Activated CD4-positive, alpha-beta T cell treated with anti-CD3 and anti-CD28 coated beads, Interleukin-2, amount 10 ng/mL, durations not matched to agents 7 days and 5 days (primary cell): ENCODE measurements around the gene NFIA. TPM values are rescaled to one million over a fixed set of nuclear protein-coding genes. Genes with fewer than 3 reads are reported as not detected.
"Not testable (repeated sequence)": the region's sequence is repeated elsewhere in the genome, so short reads cannot be mapped to it uniquely, and the experiment has no call there.

Experiments
- CTCF ChIA-PET: fragments of 350-600 bp; sonication (Branson Sonifier 250); formaldehyde crosslinking; loops from one replicate; lab custom pipeline; 2021; ENCODE audit warnings: antibody characterized with exemption; lab: Charles Lee
- POLR2A ChIA-PET: fragments of 350-600 bp; sonication (Branson Sonifier 250); formaldehyde crosslinking; loops from one replicate; lab custom pipeline; 2021; ENCODE audit warnings: antibody characterized with exemption; lab: Charles Lee
- DNase-seq: peaks from one replicate; pipeline ENCODE4 v3.0.0-alpha.2; 2020
- H3K27ac Mint-ChIP-seq: one replicate; pipeline ENCODE4 v1.8.0; 2021; ENCODE audit warnings: mild to moderate bottlenecking, moderate library complexity, mixed read lengths
- H3K27me3 Mint-ChIP-seq: one replicate; pipeline ENCODE4 v1.8.0; 2021; ENCODE audit warnings: mixed read lengths
- H3K36me3 Mint-ChIP-seq: one replicate; pipeline ENCODE4 v1.8.0; 2021; ENCODE audit warnings: low read depth, mixed read lengths
- H3K4me1 Mint-ChIP-seq: one replicate; pipeline ENCODE4 v1.8.0; 2021; ENCODE audit warnings: mixed read lengths
- H3K4me3 Mint-ChIP-seq: one replicate; pipeline ENCODE4 v1.8.0; 2021; ENCODE audit warnings: mild to moderate bottlenecking, moderate library complexity, mixed read lengths
- H3K9me3 Mint-ChIP-seq: one replicate; pipeline ENCODE4 v1.8.0; 2021; ENCODE audit warnings: mixed read lengths
- total RNA-seq, 2 experiments: library from RNA; stranded (reverse); gene quantifications; one replicate each; pipeline ENCODE4 v1.2.3, GENCODE V29; 2021

NFIA gene
- total RNA-seq, 2 experiments from 2014 or later = 0.97 to 1.6 TPM

DNA sequence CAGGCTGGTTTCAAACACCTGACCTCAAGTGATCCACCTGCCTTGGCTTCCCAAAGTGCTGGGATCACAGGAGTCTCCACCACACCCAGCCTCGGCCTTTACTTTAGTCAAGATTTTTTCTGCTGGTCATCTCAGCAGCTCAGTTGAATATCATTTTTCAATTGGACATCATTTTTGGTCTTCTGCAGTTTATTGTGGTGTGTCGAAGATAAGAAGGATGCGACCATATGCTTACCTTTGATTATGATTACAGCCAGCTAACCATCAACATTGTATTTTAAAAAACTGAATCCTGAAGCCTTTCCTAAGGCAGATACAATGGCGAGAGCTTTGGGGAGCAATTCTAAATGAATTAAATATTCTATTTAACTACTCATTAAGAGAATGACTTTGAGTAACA is 12.3 kb upstream of the NFIA start:
- DNase-seq = no peak
- Mint-ChIP-seq H3K4me1 (no peaks in the 10 kb centered on the region), H3K36me3 (no peaks in the 10 kb centered on the region), H3K27me3 (peaks cover 14% of the 10 kb centered on the region), H3K27ac (no peak overlapping the region), H3K9me3 (no peaks in the 10 kb centered on the region), H3K4me3 (no peak overlapping the region)
- ChIA-PET CTCF (interaction anchor here (1.6 to 1.8 kb wide), 2 partner anchors 11 to 20 kb away, joined by 4 to 5 read pairs; no protein-coding TSS in a partner anchor), POLR2A (no interaction called here)

- H3K27me3 Mint-ChIP-seq = peaks cover 14% of the 10 kb centered on the region
- CTCF ChIA-PET = interaction anchor here (1.2 kb wide), 1 partner anchor 13 kb away, joined by 3 read pairs; no protein-coding TSS in a partner anchor
- H3K27ac Mint-ChIP-seq = no peak overlapping the region
- H3K36me3 Mint-ChIP-seq = no peaks in the 10 kb centered on the region
- H3K4me3 Mint-ChIP-seq = no peak overlapping the region
- peaks cover 4% of the 10 kb centered on the region for H3K4me1 Mint-ChIP-seq
- DNase-seq = no peak
- no peaks in the 10 kb centered on the region for H3K9me3 Mint-ChIP-seq
- POLR2A ChIA-PET = no interaction called here
Observed at GRCh38 chr1:61071205-61072130, 10.9 kb upstream of the NFIA start.

GRCh38 chr1:61073871-61074270 is 8.5 kb upstream of the NFIA start:
- POLR2A ChIA-PET = no interaction called here
- CTCF ChIA-PET = interaction anchor here (0.6 to 1.1 kb wide), 2 partner anchors 24 kb away, joined by 4 to 5 read pairs; no protein-coding TSS in a partner anchor
- Mint-ChIP-seq H3K27me3 (peaks cover 19% of the 10 kb centered on the region), H3K36me3 (no peaks in the 10 kb centered on the region), H3K27ac (no peak overlapping the region), H3K4me3 (no peak overlapping the region), H3K4me1 (peaks cover 23% of the 10 kb centered on the region), H3K9me3 (no peaks in the 10 kb centered on the region)
- no peak for DNase-seq

DNA sequence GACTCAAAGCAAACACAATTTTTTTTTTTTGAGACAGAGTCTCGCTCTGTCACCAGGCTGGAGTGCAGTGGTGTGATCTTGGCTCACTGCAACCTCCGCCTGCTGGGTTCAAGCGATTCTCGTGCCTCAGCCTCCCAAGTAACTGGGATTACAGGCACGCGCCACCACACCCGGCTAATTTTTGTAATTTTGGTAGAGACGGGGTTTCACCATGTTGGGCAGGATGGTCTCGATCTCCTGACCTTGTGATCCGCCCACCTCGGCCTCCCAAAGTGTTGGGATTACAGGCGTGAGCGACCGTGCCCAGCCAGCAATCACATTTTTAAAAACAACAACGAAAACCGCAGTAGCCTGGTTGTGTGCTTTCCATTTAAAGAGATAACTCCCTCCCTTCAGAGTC is 6.5 kb upstream of the NFIA start:
- H3K27ac Mint-ChIP-seq, POLR2A ChIA-PET, CTCF ChIA-PET, H3K4me3 Mint-ChIP-seq, DNase-seq, H3K36me3 Mint-ChIP-seq, H3K9me3 Mint-ChIP-seq: not testable (repeated sequence)
- Mint-ChIP-seq H3K27me3 (peaks cover 33% of the 10 kb centered on the region), H3K4me1 (peaks cover 41% of the 10 kb centered on the region)

DNA sequence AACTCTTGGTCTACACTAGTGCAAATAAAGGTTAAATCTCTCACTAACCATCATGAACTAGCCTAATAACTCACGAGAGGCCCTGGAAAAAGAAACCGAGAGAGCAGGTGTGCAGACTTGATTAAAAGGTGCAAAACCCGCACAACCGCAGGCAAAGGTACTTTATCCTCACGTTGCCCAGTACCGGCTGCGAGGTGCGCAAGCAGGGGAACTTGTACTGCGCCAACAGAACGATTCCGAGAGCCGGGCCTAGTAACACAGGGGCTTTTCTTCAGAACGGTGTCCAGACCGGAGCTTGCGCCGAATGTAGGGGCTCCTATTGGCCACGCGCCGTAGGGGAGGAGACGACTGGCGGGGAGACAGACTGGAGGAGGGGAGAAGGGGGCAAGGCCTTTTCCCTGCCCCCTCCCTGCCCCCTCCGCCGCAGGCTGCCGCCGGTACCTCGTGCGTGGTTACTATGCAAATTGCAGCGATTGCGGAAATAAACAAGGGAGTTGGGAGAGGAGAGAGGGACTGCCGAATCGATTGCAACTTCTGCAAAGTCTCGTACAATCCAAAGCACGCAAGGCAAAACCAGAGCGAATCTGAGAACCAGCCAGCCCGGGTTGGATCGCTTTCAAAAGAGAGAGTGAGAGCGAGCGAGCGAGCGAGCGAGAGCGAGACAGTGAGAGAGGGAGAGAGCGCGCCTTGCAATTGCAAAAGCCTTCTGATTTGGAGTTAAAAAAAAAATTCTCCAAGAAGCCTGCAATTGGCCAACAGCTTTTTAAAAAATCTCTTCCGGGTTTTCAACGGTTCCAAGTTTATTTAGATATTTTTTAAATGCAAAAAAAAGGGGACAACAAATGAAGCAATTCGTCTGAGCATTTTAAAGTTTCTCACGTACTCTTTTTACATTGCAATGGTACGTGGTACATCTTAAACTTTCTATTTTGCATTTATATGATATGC is 5.4 kb upstream of the NFIA start:
- POLR2A ChIA-PET = interaction anchor here (0.6 to 1.3 kb wide), 2 partner anchors 27 to 1151 kb away, joined by 3 to 4 read pairs; no protein-coding TSS in a partner anchor
- Mint-ChIP-seq H3K27me3 (peaks cover 40% of the 10 kb centered on the region), H3K36me3 (no peaks in the 10 kb centered on the region), H3K9me3 (no peaks in the 10 kb centered on the region), H3K4me1 (peaks cover 48% of the 10 kb centered on the region), H3K4me3 (peak overlapping the region; percentile 90), H3K27ac (peak overlapping the region; percentile 99)
- DNase-seq = peak; percentile 84
- CTCF ChIA-PET = interaction anchor here (1.4 to 3.2 kb wide), 2 partner anchors 12 to 27 kb away, joined by 4 to 17 read pairs; no protein-coding TSS in a partner anchor

DNA sequence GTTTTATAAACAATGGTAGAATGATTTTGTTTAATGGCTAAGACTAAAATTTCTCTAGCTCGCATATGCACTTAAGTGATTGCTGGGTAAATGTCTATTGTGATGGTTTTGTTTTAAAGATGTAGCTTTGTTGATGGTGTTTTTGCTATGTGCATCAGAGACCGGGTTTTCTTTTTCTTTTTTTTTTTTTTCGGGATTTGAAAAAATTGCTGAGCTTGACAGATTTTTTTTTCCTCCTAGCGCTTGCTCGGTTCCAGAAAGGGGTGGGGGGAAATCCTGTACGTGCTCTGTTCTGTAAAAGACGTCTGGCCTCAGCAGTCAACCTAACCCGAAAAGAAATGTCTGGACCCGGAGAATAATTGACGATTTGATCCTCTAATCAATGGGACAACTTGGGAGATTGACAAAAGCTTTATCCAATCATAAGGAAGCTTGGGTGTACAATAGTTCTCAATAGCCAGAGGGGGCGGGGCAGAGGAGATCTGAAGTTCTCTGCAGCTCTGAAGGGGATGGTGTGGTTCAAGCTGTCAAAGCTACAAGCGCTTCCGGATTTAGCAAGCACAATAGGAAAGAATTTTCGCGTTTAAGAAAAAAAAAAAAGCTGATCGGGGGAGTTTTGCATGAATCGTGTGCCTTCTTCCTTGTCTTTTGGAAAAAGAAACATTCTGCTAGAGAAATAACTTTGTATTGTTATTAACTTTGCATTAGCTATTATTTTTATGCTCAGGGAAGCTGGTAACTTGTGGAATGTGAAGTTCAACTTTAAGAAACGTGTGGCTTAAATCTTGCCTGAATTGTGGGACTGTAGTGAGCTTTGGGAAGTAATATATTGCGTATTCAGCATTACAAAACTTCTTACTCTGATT is 4.5 kb upstream of the NFIA start:
- Mint-ChIP-seq H3K4me1 (peaks cover 51% of the 10 kb centered on the region), H3K27me3 (peaks cover 44% of the 10 kb centered on the region), H3K4me3 (peak overlapping the region; percentile 90), H3K27ac (peak overlapping the region; percentile 99), H3K36me3 (peaks cover 3% of the 10 kb centered on the region), H3K9me3 (no peaks in the 10 kb centered on the region)
- ChIA-PET POLR2A (interaction anchor here (1.3 kb wide), 1 partner anchor 28 kb away, joined by 4 read pairs; no protein-coding TSS in a partner anchor), CTCF (interaction anchor here (0.6 to 3.2 kb wide), 6 partner anchors 11 to 191 kb away, joined by 3 to 17 read pairs (median 4); no protein-coding TSS in a partner anchor)
- peak; percentile 96 for DNase-seq

GRCh38 chr1:61078618-61079295 is 3.6 kb upstream of the NFIA start:
- H3K27ac Mint-ChIP-seq = peak overlapping the region; percentile 99
- H3K4me3 Mint-ChIP-seq = peak overlapping the region; percentile 90

GRCh38 chr1:61079296-61079897 is 3.0 kb upstream of the NFIA start:
- H3K4me3 Mint-ChIP-seq = no peak overlapping the region
- DNase-seq = no peak
- ChIA-PET POLR2A (no interaction called here), CTCF (interaction anchor here (3.2 kb wide), 1 partner anchor 29 kb away, joined by 17 read pairs; no protein-coding TSS in a partner anchor)
- H3K27ac Mint-ChIP-seq = no peak overlapping the region
- H3K9me3 Mint-ChIP-seq = no peaks in the 10 kb centered on the region
- peaks cover 46% of the 10 kb centered on the region for H3K27me3 Mint-ChIP-seq
- H3K36me3 Mint-ChIP-seq = peaks cover 7% of the 10 kb centered on the region
- peaks cover 56% of the 10 kb centered on the region for H3K4me1 Mint-ChIP-seq

More at GRCh38 chr1:61078618-61079295, 3.6 kb upstream of the NFIA start:
- Mint-ChIP-seq H3K9me3 (no peaks in the 10 kb centered on the region), H3K36me3 (peaks cover 3% of the 10 kb centered on the region), H3K4me1 (peaks cover 52% of the 10 kb centered on the region), H3K27me3 (peaks cover 41% of the 10 kb centered on the region)
- ChIA-PET POLR2A (no interaction called here), CTCF (interaction anchor here (0.6 to 3.2 kb wide), 4 partner anchors 10 to 44 kb away, joined by 4 to 17 read pairs (median 5); no protein-coding TSS in a partner anchor)
- DNase-seq = no peak

- Mint-ChIP-seq H3K9me3 (no peaks in the 10 kb centered on the region), H3K4me3 (peak overlapping the region; percentile 3), H3K27ac (no peak overlapping the region), H3K36me3 (peaks cover 8% of the 10 kb centered on the region), H3K4me1 (peaks cover 56% of the 10 kb centered on the region), H3K27me3 (peaks cover 50% of the 10 kb centered on the region)
- ChIA-PET POLR2A (no interaction called here), CTCF (interaction anchor here (1.2 to 3.2 kb wide), 2 partner anchors 24 to 30 kb away, joined by 3 to 17 read pairs; no protein-coding TSS in a partner anchor)
- DNase-seq = no peak
Observed at GRCh38 chr1:61079898-61080336, 2.4 kb upstream of the NFIA start.

DNA sequence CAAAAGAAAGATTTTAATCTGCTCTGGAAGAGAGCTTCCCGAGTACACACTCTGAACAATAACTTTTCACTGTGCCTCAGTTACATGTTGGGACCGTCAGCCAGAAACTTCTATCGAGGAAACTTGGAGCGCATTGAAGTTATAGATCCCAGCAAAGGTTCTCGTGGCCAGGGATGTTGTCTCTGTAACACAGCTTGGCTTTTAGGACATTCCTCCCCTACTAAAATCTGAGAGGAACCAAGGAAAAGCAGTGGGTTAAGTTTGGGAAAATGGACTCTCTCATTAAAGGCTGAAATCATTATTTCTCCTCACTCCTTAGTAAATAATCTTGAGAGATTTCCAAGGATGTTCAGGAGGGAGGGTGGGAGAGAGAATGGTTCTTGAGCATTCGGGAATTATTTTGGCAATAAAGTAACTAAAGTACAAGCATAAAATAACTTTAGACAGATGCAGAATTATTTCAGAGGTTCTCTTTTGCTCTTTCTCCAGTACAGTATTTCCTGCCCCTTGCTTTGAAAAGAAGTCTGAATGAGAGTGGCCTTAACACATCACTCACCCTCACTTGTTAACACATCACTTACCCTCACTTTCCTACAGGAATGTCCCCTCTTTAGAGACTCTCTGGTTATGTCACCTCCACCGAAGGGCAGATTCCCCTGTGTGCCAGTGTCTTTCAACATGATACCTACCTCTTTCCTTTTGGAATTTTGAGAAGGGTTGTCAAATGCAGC is 1.8 kb upstream of the NFIA start:
- peaks cover 55% of the 10 kb centered on the region for H3K27me3 Mint-ChIP-seq
- POLR2A ChIA-PET = no interaction called here

More for the DNA sequence above, 1.8 kb upstream of the NFIA start:
- Mint-ChIP-seq H3K9me3 (no peaks in the 10 kb centered on the region), H3K36me3 (peaks cover 8% of the 10 kb centered on the region), H3K27ac (no peak overlapping the region), H3K4me3 (peak overlapping the region; percentile 44), H3K4me1 (peaks cover 56% of the 10 kb centered on the region)
- CTCF ChIA-PET = interaction anchor here (0.8 to 1.2 kb wide), 2 partner anchors 25 to 30 kb away, joined by 3 read pairs; no protein-coding TSS in a partner anchor
- no peak for DNase-seq
